GM12872 (cell line): Measurements from ENCODE around the gene ANKHD1.

Experiments
- CTCF ChIP-seq: IDR thresholded peaks from 3 replicates; pipeline ENCODE4 v1.5.1; 2011; ENCODE audit warnings: low read depth, mild to moderate bottlenecking, low read length, moderate library complexity; ENCODE audit not compliant: insufficient read depth

The ANKHD1 gene

GRCh38 chr5:140400730-140401361 lies 787 bp upstream of the ANKHD1 start:
- TF ChIP-seq CTCF: no peak

- TF ChIP-seq CTCF: no peak
Measured at GRCh38 chr5:140402258-140403074, 833 bp downstream of the ANKHD1 start.

- no peak for TF ChIP-seq CTCF
Measured at GRCh38 chr5:140403613-140404012, 2.0 kb downstream of the ANKHD1 start.

- TF ChIP-seq CTCF: no peak
Measured at GRCh38 chr5:140408750-140409241, 7.2 kb downstream of the ANKHD1 start.

GRCh38 chr5:140413230-140413629 lies 11.6 kb downstream of the ANKHD1 start:
- TF ChIP-seq CTCF: no peak

GRCh38 chr5:140417235-140417634 lies 15.6 kb downstream of the ANKHD1 start:
- no peak for TF ChIP-seq CTCF

GRCh38 chr5:140418862-140419520 lies 17.4 kb downstream of the ANKHD1 start:
- no peak for TF ChIP-seq CTCF
